Left ventricle myocardium superior (tissue), 1 donor: ENCODE measurements around the gene GLIPR2. TPM values are rescaled to one million over a fixed set of nuclear protein-coding genes. Genes with fewer than 3 reads are reported as not detected.

Source experiments
- total RNA-seq: library from RNA; stranded (reverse); fragmentation: NEBNext Ultra II Directional; extraction: Animal tissue kit (Norgen Biotek cat#: 25700); gene quantifications from one replicate; pipeline ENCODE4 v1.2.1, GENCODE V29; 2021
- donor health status: DM: no; HTN: yes; CAD: no; lungs with severe emphysema.

GLIPR2 gene
- total RNA-seq, 1 donor from 2014 or later = 5.9 TPM

Other genes with a start within 250 kb of the GLIPR2 start
- 9.0 TPM for gene HRCT1, start 230.5 kb upstream of the GLIPR2 start, total RNA-seq
- gene SPAAR, start 227.2 kb upstream of the GLIPR2 start, total RNA-seq = 9.8 TPM
- not detected for gene OR2S2, start 178.6 kb upstream of the GLIPR2 start, total RNA-seq
- gene RECK, start 99.8 kb upstream of the GLIPR2 start, total RNA-seq = 4.5 TPM
- 0.17 TPM for gene CCIN, start 32.7 kb downstream of the GLIPR2 start, total RNA-seq
- 60.7 TPM for gene CLTA, start 54.2 kb downstream of the GLIPR2 start, total RNA-seq
- gene GNE, start 121.7 kb downstream of the GLIPR2 start, total RNA-seq = 12.3 TPM